ENCODE results near the gene ERC2. TPM values are rescaled to one million over a fixed set of nuclear protein-coding genes. Genes with fewer than 3 reads are reported as not detected.

Gene ERC2
- total and polyA plus RNA-seq, 2 of the 13 experiments (the other 11 are each of a cell fraction or from before 2014, with no cell fraction given) = 0.16 to 0.22 TPM

- Histone ChIP-seq H3K27me3 (ENCODE audit: control insufficient read depth in 1 of 2, insufficient read depth in 2 of 2, low read length in 2 of 2) (no peaks in the 10 kb centered on the region), H3K4me1 (ENCODE audit: insufficient read depth, low read length) (no peaks in the 10 kb centered on the region), H3K9ac (ENCODE audit: insufficient read depth, low read depth, low read length) (no peak overlapping the region), H3K27ac (ENCODE audit: extremely low read length, insufficient read depth, low read length) (no peak overlapping the region), H4K20me1 (ENCODE audit: insufficient read depth, low read length) (no peaks in the 10 kb centered on the region), H3K36me3 (replicated peaks in 1 of 2; ENCODE audit: control insufficient read depth in 1 of 2, insufficient read depth in 2 of 2, low read length in 2 of 2) (no peaks in the 10 kb centered on the region), H3K4me3 (replicated peaks in 1 of 3; ENCODE audit: insufficient read depth in 1 of 3, low read depth in 2 of 3, low read length in 3 of 3) (no peak overlapping the region), H3K9me3 (ENCODE audit: low read length) (no peaks in the 10 kb centered on the region), H2AFZ (ENCODE audit: low read length) (no peak overlapping the region), H3K4me2 (ENCODE audit: low read depth, low read length) (no peak overlapping the region), H3K79me2 (ENCODE audit: insufficient read depth, low read length) (no peaks in the 10 kb centered on the region)
- in situ Hi-C loops (cut with HindIII; ENCODE audit: extremely low pct_ligation_motif_present, low pct_unique_long_range_greater_than_20kb) = no loop called here
- ChIA-PET CTCF (ENCODE audit: low intra/inter-chr PET ratio, low total read pairs) (no interaction called here), POLR2A (no interaction called here)
- no TSS peak for BruUV-seq (replicated peaks)
- DNase-seq (ENCODE audit: low spot score) = no peak
- no peak for TF ChIP-seq MTA3 (CRISPR knock-in tag; IDR thresholded peaks at IDR 0.05)
- TF ChIP-seq ZNF547 (CRISPR knock-in tag; IDR thresholded peaks at IDR 0.05) = no peak
- no peak for TF ChIP-seq GATAD2A (CRISPR knock-in tag; IDR thresholded peaks at IDR 0.05)
- no peak for TF ChIP-seq KAT7 (CRISPR knock-in tag; IDR thresholded peaks at IDR 0.05; ENCODE audit: borderline replicate concordance)
- TF ChIP-seq GRHL1 (CRISPR knock-in tag; conservative IDR thresholded peaks at IDR 0.05) = no peak
- TF ChIP-seq PAX8 (CRISPR knock-in tag; IDR thresholded peaks at IDR 0.05; ENCODE audit: borderline replicate concordance) = no peak
- no peak for TF ChIP-seq MTF1 (CRISPR knock-in tag; IDR thresholded peaks at IDR 0.05)
- no peak for TF ChIP-seq DRAP1 (CRISPR knock-in tag; IDR thresholded peaks at IDR 0.05)
- TF ChIP-seq ZBTB2 (CRISPR knock-in tag; IDR thresholded peaks at IDR 0.05; ENCODE audit: low read depth) = no peak
- TF ChIP-seq ZNF660 (CRISPR knock-in tag; IDR thresholded peaks at IDR 0.05; ENCODE audit: borderline replicate concordance, low read depth) = no peak
- no peak for TF ChIP-seq ZNF101 (CRISPR knock-in tag; IDR thresholded peaks at IDR 0.05; ENCODE audit: borderline replicate concordance, low read depth)
- no peak for TF ChIP-seq GATA4 (IDR thresholded peaks at IDR 0.05; ENCODE audit: borderline replicate concordance, low read depth)
- no peak for TF ChIP-seq ZNF33B (CRISPR knock-in tag; IDR thresholded peaks at IDR 0.05)
- no peak for TF ChIP-seq XBP1 (CRISPR knock-in tag; IDR thresholded peaks at IDR 0.05)
- TF ChIP-seq ZNF235 (CRISPR knock-in tag; IDR thresholded peaks at IDR 0.05; ENCODE audit: borderline replicate concordance) = no peak
- TF ChIP-seq ZSCAN22 (CRISPR knock-in tag; IDR thresholded peaks at IDR 0.05) = no peak
- TF ChIP-seq HMGA1 (CRISPR knock-in tag; conservative IDR thresholded peaks at IDR 0.05) = no peak
- no peak for TF ChIP-seq ZNF891 (CRISPR knock-in tag; IDR thresholded peaks at IDR 0.05)
- FAIRE-seq = no peak
- intact Hi-C loops (cut with micrococcal nuclease; ENCODE audit: unreplicated experiment) = no loop called here
- WGBS (ENCODE audit: low lambda C conversion rate) = 6% methylated on average over 2 of the region's 7 CpGs
- ATAC-seq = no peak
Observed at GRCh38 chr3:55537129-55537528, 931.1 kb downstream of the ERC2 start.
